Spleen (tissue), 11 donors: ENCODE data around the gene PVALEF. TPM values are rescaled to one million over a fixed set of nuclear protein-coding genes. Genes with fewer than 3 reads are reported as not detected.
"Not testable (repeated sequence)": the region's sequence is repeated elsewhere in the genome, so short reads cannot be mapped to it uniquely, and the experiment has no call there.

ENCODE experiments used
- DNase-seq: peaks from one replicate; pipeline ENCODE4 v3.0.0-alpha.2; 2020
- H3K27ac ChIP-seq, 8 donors: fragments of 200-600 bp; sonication (generic) in 7 of 8; 1 replicate in 4 of 8; 2 replicates in 4 of 8; pipeline versions ENCODE4 v1.5.0 to v1.8.0; 2016 to 2021; ENCODE audit warnings: inconsistent platforms in 4 of 8, mild to moderate bottlenecking in 4 of 8, moderate library complexity in 1 of 8
- H3K27me3 ChIP-seq, 7 donors: fragments of 200-600 bp; sonication (generic) in 6 of 7; replicated peaks in 1 of 7; 1 replicate in 4 of 7; 2 replicates in 3 of 7; pipeline versions ENCODE4 v1.5.0 to v1.8.0; 2016 to 2021; ENCODE audit warnings: inconsistent platforms in 3 of 7, mild to moderate bottlenecking in 1 of 7
- H3K36me3 ChIP-seq, 6 donors: fragments of 200-600 bp; sonication (generic) in 5 of 6; 1 replicate in 4 of 6; 2 replicates in 2 of 6; pipeline versions ENCODE4 v1.5.0 to v1.8.0; 2016 to 2021; ENCODE audit warnings: inconsistent platforms in 2 of 6
- H3K4me1 ChIP-seq, 6 donors: fragments of 200-600 bp; sonication (generic) in 5 of 6; 1 replicate in 3 of 6; 2 replicates in 3 of 6; pipeline versions ENCODE4 v1.5.0 to v1.8.0; 2016 to 2021; ENCODE audit warnings: inconsistent platforms in 3 of 6
- H3K4me3 ChIP-seq, 8 donors: fragments of 200-600 bp; sonication (generic) in 7 of 8; 1 replicate in 4 of 8; 2 replicates in 4 of 8; pipeline versions ENCODE4 v1.5.0 to v1.8.0; 2016 to 2021; ENCODE audit warnings: inconsistent platforms in 4 of 8, mild to moderate bottlenecking in 4 of 8, moderate library complexity in 2 of 8
- H3K9me3 ChIP-seq, 8 donors: fragments of 200-600 bp; sonication (generic) in 7 of 8; 1 replicate in 4 of 8; 2 replicates in 4 of 8; pipeline versions ENCODE4 v1.5.0 to v1.8.0; 2016 to 2021; ENCODE audit warnings: inconsistent platforms in 4 of 8
- POLR2A ChIP-seq, 3 donors: fragments of 450-650 bp; IDR thresholded peaks; one replicate each; pipeline ENCODE4 v1.5.1; 2017; ENCODE audit warnings: antibody characterized with exemption in 3 of 3, mild to moderate bottlenecking in 1 of 3
- POLR2AphosphoS5 ChIP-seq, 3 donors: sonication (generic); formaldehyde crosslinking; IDR thresholded peaks; one replicate each; pipeline ENCODE4 v1.5.1; 2017; ENCODE audit warnings: antibody characterized with exemption in 3 of 3
- WGBS, 5 donors: extraction: QIAGEN DNeasy Blood & Tissue Kit in 3 of 5; methylation state at CpG; one replicate each; pipeline versions ENCODE4 v1.1.5 to v1.1.7; 2013 to 2018; 5-methylcytosine and 5-hydroxymethylcytosine counted together
- intact Hi-C: fragments of 100-400 bp; cut with DNase I; formaldehyde crosslinking; loops from one replicate; pipeline ENCODE4 v1.15.0; 2023; ENCODE audit warnings: low total_unique reads
- polyA plus RNA-seq, 3 donors: library from polyadenylated mRNA; stranded (reverse); fragments of 200-250 nt; gene quantifications; one replicate each; pipeline ENCODE4 v1.2.1, GENCODE V29; 2013
- total RNA-seq, 7 donors: library from RNA; depleted of rRNA in 3 of 7; stranded (reverse); fragments of >200 nt in 3 of 7; fragmentation: NEBNext Ultra II Directional in 4 of 7; extraction: Animal tissue kit (Norgen Biotek cat#: 25700) in 4 of 7; gene quantifications; one replicate each; pipeline versions ENCODE4 v1.1.0 to v1.2.1, GENCODE V29; 2016 to 2021
- TF ChIP-seq, protein P1 (sequence below), 11 experiments: fragments of 200-600 bp in 7 of 11; fragments of 450-650 bp in 4 of 11; sonication (generic) in 4 of 11; IDR thresholded peaks in 8 of 11; conservative IDR thresholded peaks in 3 of 11; 1 replicate in 7 of 11; 2 replicates in 4 of 11; pipeline versions ENCODE4 v1.4.0 to v1.8.0; 2016 to 2021; ENCODE audit warnings: antibody characterized with exemption in 11 of 11, inconsistent platforms in 4 of 11, mild to moderate bottlenecking in 1 of 11
- donor health status: healthy with polysubstance abuse.
- donor health status: DM: no; HTN: no; CAD: no; lungs with moderate emphysema.
- donor health status: DM: no; HTN: no; CAD: no.
- donor health status: Bipolar disorder and iron deficiency.
- donor health status: healthy.
- donor health status: DM: no; HTN: no; CAD: no.
- donor health status: DM: yes; HTN: yes; CAD: no.

The PVALEF gene
- total and polyA plus RNA-seq, 10 donors: not detected

GRCh38 chr17:81221842-81222619 lies 56.7 kb downstream of the PVALEF start:
- TF ChIP-seq POLR2A (IDR thresholded peaks at IDR 0.05): no peak
- TF ChIP-seq POLR2AphosphoS5 (IDR thresholded peaks at IDR 0.05): no peak
- TF ChIP-seq, protein P1, sequence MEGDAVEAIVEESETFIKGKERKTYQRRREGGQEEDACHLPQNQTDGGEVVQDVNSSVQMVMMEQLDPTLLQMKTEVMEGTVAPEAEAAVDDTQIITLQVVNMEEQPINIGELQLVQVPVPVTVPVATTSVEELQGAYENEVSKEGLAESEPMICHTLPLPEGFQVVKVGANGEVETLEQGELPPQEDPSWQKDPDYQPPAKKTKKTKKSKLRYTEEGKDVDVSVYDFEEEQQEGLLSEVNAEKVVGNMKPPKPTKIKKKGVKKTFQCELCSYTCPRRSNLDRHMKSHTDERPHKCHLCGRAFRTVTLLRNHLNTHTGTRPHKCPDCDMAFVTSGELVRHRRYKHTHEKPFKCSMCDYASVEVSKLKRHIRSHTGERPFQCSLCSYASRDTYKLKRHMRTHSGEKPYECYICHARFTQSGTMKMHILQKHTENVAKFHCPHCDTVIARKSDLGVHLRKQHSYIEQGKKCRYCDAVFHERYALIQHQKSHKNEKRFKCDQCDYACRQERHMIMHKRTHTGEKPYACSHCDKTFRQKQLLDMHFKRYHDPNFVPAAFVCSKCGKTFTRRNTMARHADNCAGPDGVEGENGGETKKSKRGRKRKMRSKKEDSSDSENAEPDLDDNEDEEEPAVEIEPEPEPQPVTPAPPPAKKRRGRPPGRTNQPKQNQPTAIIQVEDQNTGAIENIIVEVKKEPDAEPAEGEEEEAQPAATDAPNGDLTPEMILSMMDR (IDR thresholded peaks at IDR 0.05 in 8 of 11, conservative IDR thresholded peaks at IDR 0.05 in 3 of 11): no peak
- intact Hi-C loops: no loop called here
- H3K27me3 ChIP-seq: no peaks in the 10 kb centered on the region

GRCh38 chr17:81222620-81222905 lies 57.3 kb downstream of the PVALEF start:
- H3K9me3 ChIP-seq: no peaks in the 10 kb centered on the region
- peak overlapping the region in 5 of 8 donors; percentile 50 to 81 (median 76) for H3K27ac ChIP-seq
- H3K4me1 ChIP-seq: peaks cover 8 to 36% (median 26%) of the 10 kb centered on the region in 6 donors
- WGBS, 5 donors: 0 to 10% (median 1%) methylated on average over 2 to 30 of the region's 30 CpGs
- peaks cover 0 to 26% (median 3%) of the 10 kb centered on the region in 6 donors for H3K36me3 ChIP-seq
- no peak for TF ChIP-seq POLR2A (IDR thresholded peaks at IDR 0.05)
- no peaks in the 10 kb centered on the region for H3K27me3 ChIP-seq
- intact Hi-C loops: no loop called here
- no peak for DNase-seq
- peak overlapping the region; percentile 63 to 86 (median 82) for H3K4me3 ChIP-seq

More at GRCh38 chr17:81221842-81222619, 56.7 kb downstream of the PVALEF start:
- Histone ChIP-seq H3K36me3 (peaks cover 0 to 31% (median 3%) of the 10 kb centered on the region in 6 donors), H3K4me1 (peaks cover 8 to 31% (median 24%) of the 10 kb centered on the region in 6 donors), H3K4me3 (peak overlapping the region; percentile 63 to 86 (median 82)), H3K9me3 (no peaks in the 10 kb centered on the region), H3K27ac (peak overlapping the region in 4 of 8 donors; percentile 57 to 81 (median 76))
- WGBS, 5 donors: 26 to 38% (median 33%) methylated on average over 14 to 24 of the region's 24 CpGs
- DNase-seq: no peak

DNA sequence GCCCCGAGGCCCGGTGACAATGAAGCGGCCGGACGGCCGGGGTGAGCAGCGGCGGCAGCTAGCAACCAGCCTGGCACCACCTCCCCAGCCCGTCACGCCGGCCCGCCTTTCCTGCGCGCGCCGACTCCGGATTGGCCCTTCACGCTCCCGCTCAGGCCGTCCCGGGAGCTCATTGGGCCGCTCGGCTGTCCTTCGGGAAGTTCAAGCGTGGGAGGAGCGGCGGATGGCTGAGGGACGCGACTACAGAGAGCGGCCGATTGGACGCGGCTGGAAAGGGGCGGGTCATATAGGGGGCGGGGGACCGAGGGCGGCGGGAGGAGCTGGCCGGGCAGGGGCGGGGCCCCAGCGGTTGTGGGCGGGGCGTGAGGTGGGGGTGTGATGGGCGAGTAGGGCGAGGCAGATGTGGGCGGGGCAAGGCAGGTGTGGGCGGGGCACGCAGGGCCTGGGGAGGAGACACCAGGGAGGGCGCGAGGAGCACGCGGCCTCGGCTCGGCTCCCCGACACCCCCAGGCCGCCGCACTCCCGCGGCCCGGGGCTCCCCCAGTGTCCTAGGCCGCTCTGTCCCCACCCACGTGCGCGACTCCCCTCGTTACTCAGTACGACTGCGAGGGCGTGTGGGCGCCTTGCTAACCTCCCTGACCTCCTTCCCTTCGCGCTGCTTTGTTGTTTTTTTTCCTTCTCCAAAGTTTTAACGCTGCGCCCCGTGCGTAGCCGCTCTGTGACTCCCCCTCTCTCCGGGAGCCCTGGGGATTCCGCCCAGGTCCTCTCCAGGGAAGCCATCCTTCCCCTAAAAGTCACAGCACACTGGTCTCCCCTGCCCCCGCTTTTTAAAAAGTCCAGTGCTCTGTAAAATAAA lies 57.8 kb downstream of the PVALEF start, which contains the start of gene CEP131:
TSS of gene CEP131 (minus strand) at position 60 of the 856 bp plus-strand sequence. CDS start 2,909 bp downstream, outside the sequence.
- peaks cover 8 to 42% (median 31%) of the 10 kb centered on the region in 6 donors for H3K4me1 ChIP-seq
- WGBS, 5 donors: 1 to 2% (median 1%) methylated on average over 53 to 79 of the region's 79 CpGs
- intact Hi-C loops: no loop called here
- TF ChIP-seq, protein P1 (IDR thresholded peaks at IDR 0.05 in 8 of 11, conservative IDR thresholded peaks at IDR 0.05 in 3 of 11): peak in 1 of 11 experiments; percentile 27
- TF ChIP-seq POLR2A (IDR thresholded peaks at IDR 0.05) (peak in 1 of 3 donors; percentile 31), POLR2AphosphoS5 (IDR thresholded peaks at IDR 0.05) (peak; percentile 57 to 85 (median 82))
- H3K36me3 ChIP-seq: peaks cover 0 to 21% (median 3%) of the 10 kb centered on the region in 6 donors
- H3K27me3 ChIP-seq: no peaks in the 10 kb centered on the region
- DNase-seq: peak; percentile 100
- H3K27ac ChIP-seq: peak within 1 kb of the TSS in 7 of 8 donors; percentile 53 to 81 (median 69)
- H3K4me3 ChIP-seq: peak within 1 kb of the TSS; percentile 63 to 86 (median 82)
- no peaks in the 10 kb centered on the region for H3K9me3 ChIP-seq

DNA sequence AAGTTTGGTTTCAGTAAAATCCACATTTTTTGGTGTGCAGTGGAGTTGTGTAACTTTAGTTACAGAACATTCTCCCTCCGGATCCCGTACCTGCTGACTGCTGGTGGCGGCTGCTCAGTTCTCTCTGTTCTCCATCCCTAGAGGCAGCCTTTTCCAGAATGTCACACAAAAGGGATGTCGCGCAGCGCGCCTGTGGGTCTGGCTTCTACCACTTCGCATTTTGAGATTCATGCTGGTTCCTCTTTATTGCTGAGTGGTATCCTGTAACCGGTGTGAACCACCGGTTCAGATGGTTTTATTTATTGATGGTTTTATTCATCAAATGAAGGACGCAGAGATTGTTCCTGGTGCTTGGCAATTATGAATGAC lies 58.4 kb downstream of the PVALEF start:
- 8 to 25% (median 16%) methylated on average over 11 of the region's 11 CpGs for WGBS, 5 donors

DNA sequence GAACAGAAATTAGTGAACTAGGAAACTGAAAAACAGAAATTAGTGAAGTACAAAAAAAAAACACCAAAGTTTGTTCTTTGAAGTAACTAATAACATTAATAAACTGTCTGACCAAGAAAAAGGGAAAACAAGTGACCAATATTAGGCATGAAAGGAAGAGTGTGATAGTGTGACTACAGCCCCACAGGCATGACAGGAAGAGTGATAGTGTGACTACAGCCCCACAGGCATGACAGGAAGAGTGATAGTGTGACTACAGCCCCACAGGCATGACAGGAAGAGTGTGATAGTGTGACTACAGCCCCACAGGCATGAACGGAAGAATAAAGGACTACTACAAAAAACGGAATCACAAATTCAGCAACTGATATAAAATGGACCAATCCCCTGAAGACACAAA lies 62.3 kb downstream of the PVALEF start:
- 27 to 48% (median 32%) methylated on average over 2 of the region's 2 CpGs for WGBS, 5 donors
- intact Hi-C loops, DNase-seq, H3K9me3 ChIP-seq, H3K4me3 ChIP-seq, H3K27me3 ChIP-seq: not testable (repeated sequence)
- Histone ChIP-seq H3K4me1 (peaks cover 0 to 48% (median 30%) of the 10 kb centered on the region in 6 donors), H3K27ac (peak overlapping the region; percentile 30 to 79 (median 66)), H3K36me3 (peaks cover 0 to 44% (median 34%) of the 10 kb centered on the region in 6 donors)

More for the DNA sequence above, 58.4 kb downstream of the PVALEF start:
- H3K4me3 ChIP-seq: peak overlapping the region in 6 of 8 donors; percentile 38 to 86 (median 82)
- no peak for DNase-seq
- H3K27ac ChIP-seq: peak overlapping the region in 7 of 8 donors; percentile 53 to 81 (median 69)
- H3K4me1 ChIP-seq: peaks cover 8 to 48% (median 38%) of the 10 kb centered on the region in 6 donors
- intact Hi-C loops: no loop called here
- H3K36me3 ChIP-seq: peaks cover 0 to 19% (median 3%) of the 10 kb centered on the region in 6 donors
- H3K27me3 ChIP-seq: no peaks in the 10 kb centered on the region
- TF ChIP-seq POLR2A (IDR thresholded peaks at IDR 0.05): no peak
- no peak for TF ChIP-seq POLR2AphosphoS5 (IDR thresholded peaks at IDR 0.05)
- TF ChIP-seq, protein P1 (IDR thresholded peaks at IDR 0.05 in 8 of 11, conservative IDR thresholded peaks at IDR 0.05 in 3 of 11): no peak
- no peaks in the 10 kb centered on the region for H3K9me3 ChIP-seq
